ENCODE measurements around the gene UQCC3. TPM values are rescaled to one million over a fixed set of nuclear protein-coding genes. Genes with fewer than 3 reads are reported as not detected.
A peak's percentile ranks its signal among the peaks of the same experiment; 100 is the strongest.
"Not testable (repeated sequence)": the region's sequence is repeated elsewhere in the genome, so short reads cannot be mapped to it uniquely, and the experiment has no call there.

UQCC3 gene
- total RNA-seq, 2 donors from 2014 or later = 2.3 to 7.3 TPM

- peaks cover 9% of the 10 kb centered on the region for H3K36me3 ChIP-seq
- peaks cover 30 to 45% of the 10 kb centered on the region in 2 donors for H3K4me1 ChIP-seq (ENCODE audit: control insufficient read depth in 1 of 2, low read depth in 2 of 2)
- no peaks in the 10 kb centered on the region for H3K27me3 ChIP-seq (replicated peaks; ENCODE audit: insufficient read depth)
- ATAC-seq (ENCODE audit: insufficient number of reproducible peaks, low FRiP score, low read depth) (no peak), DNase-seq (ENCODE audit: low spot score) (no peak)
- TF ChIP-seq, protein P1, sequence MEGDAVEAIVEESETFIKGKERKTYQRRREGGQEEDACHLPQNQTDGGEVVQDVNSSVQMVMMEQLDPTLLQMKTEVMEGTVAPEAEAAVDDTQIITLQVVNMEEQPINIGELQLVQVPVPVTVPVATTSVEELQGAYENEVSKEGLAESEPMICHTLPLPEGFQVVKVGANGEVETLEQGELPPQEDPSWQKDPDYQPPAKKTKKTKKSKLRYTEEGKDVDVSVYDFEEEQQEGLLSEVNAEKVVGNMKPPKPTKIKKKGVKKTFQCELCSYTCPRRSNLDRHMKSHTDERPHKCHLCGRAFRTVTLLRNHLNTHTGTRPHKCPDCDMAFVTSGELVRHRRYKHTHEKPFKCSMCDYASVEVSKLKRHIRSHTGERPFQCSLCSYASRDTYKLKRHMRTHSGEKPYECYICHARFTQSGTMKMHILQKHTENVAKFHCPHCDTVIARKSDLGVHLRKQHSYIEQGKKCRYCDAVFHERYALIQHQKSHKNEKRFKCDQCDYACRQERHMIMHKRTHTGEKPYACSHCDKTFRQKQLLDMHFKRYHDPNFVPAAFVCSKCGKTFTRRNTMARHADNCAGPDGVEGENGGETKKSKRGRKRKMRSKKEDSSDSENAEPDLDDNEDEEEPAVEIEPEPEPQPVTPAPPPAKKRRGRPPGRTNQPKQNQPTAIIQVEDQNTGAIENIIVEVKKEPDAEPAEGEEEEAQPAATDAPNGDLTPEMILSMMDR (IDR thresholded peaks at IDR 0.05) = no peak
- H3K9me3 ChIP-seq = no peaks in the 10 kb centered on the region
- H3K27ac ChIP-seq = peak overlapping the region; percentile 86 to 90
- peak overlapping the region; percentile 72 for H3K4me3 ChIP-seq
These were observed 5.1 kb upstream of the UQCC3 start for GRCh38 chr11:62666259-62666926.

DNA sequence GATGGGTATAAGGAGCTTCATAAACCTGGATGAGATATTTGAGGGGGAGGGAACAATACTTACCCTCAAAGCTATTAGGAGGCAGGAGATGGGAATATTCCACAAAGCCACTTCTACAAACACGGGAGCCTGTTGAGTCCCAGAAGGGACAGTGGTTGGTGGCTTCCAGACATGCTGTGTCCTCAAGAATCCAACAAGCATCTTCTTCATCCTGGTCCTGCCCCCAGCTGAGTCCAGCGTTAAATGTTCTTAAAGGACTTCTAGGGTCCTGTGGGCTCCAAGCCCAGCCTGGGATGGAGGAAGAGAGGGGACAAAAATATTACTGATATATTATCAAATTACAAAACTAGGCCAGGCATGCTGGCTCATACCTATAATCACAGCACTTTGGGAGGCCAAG, 4.0 kb upstream of the UQCC3 start:
- TF ChIP-seq, protein P1 (IDR thresholded peaks at IDR 0.05) = no peak
- Histone ChIP-seq H3K4me3 (no peak overlapping the region), H3K27ac (no peak overlapping the region), H3K4me1 (ENCODE audit: control insufficient read depth in 1 of 2, low read depth in 2 of 2) (peaks cover 31 to 45% of the 10 kb centered on the region in 2 donors), H3K27me3 (replicated peaks; ENCODE audit: insufficient read depth) (no peaks in the 10 kb centered on the region), H3K9me3 (no peaks in the 10 kb centered on the region), H3K36me3 (peaks cover 6% of the 10 kb centered on the region)
- ATAC-seq (ENCODE audit: insufficient number of reproducible peaks, low FRiP score, low read depth) (no peak), DNase-seq (ENCODE audit: low spot score) (no peak)

GRCh38 chr11:62669420-62670161, 1.9 kb upstream of the UQCC3 start:
- no peak for ATAC-seq (ENCODE audit: insufficient number of reproducible peaks, low FRiP score, low read depth)

DNA sequence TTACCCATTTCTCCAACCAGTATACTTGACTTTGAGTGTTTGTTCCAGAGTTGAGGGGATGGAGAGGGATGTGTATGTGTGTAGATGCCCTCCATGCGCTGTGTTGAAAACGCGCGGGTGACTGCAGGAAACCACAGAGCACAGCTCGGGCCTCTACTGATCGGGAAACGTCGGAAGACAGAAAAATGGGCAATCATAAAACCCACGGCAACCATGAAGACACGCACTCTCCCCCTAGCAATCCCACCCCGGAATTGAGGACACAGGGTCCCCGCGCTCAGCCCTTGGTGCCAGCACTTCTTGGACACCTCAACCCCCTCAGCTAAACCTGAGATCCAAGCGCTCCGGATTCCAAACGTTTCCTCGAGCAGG, 251 bp upstream of the UQCC3 start:
- no peak for ATAC-seq (ENCODE audit: insufficient number of reproducible peaks, low FRiP score, low read depth)

More at GRCh38 chr11:62669420-62670161, 1.9 kb upstream of the UQCC3 start:
- no peaks in the 10 kb centered on the region for H3K9me3 ChIP-seq
- DNase-seq (ENCODE audit: low spot score) = no peak
- H3K36me3 ChIP-seq = peaks cover 6% of the 10 kb centered on the region
- H3K27ac ChIP-seq = no peak overlapping the region
- peaks cover 34 to 48% of the 10 kb centered on the region in 2 donors for H3K4me1 ChIP-seq (ENCODE audit: control insufficient read depth in 1 of 2, low read depth in 2 of 2)
- H3K4me3 ChIP-seq = no peak overlapping the region
- TF ChIP-seq, protein P1 (IDR thresholded peaks at IDR 0.05) = no peak
- H3K27me3 ChIP-seq (replicated peaks; ENCODE audit: insufficient read depth) = no peaks in the 10 kb centered on the region

GRCh38 chr11:62673196-62673525, 1.7 kb downstream of the UQCC3 start:
- ATAC-seq (ENCODE audit: insufficient number of reproducible peaks, low FRiP score, low read depth) (no peak), DNase-seq (ENCODE audit: low spot score) (no peak)
- H3K4me1 ChIP-seq (ENCODE audit: control insufficient read depth in 1 of 2, low read depth in 2 of 2) = peaks cover 20 to 38% of the 10 kb centered on the region in 2 donors
- no peak overlapping the region for H3K4me3 ChIP-seq
- no peaks in the 10 kb centered on the region for H3K27me3 ChIP-seq (replicated peaks; ENCODE audit: insufficient read depth)
- H3K27ac ChIP-seq = no peak overlapping the region
- H3K36me3 ChIP-seq = peaks cover 16% of the 10 kb centered on the region
- no peaks in the 10 kb centered on the region for H3K9me3 ChIP-seq
- TF ChIP-seq, protein P1 (IDR thresholded peaks at IDR 0.05) = no peak

More for the DNA sequence above, 251 bp upstream of the UQCC3 start:
- no peaks in the 10 kb centered on the region for H3K9me3 ChIP-seq
- H3K27ac ChIP-seq = peak overlapping the region; percentile 72 to 81
- H3K27me3 ChIP-seq (replicated peaks; ENCODE audit: insufficient read depth) = no peaks in the 10 kb centered on the region
- peaks cover 16% of the 10 kb centered on the region for H3K36me3 ChIP-seq
- TF ChIP-seq, protein P1 (IDR thresholded peaks at IDR 0.05) = no peak
- H3K4me1 ChIP-seq (ENCODE audit: control insufficient read depth in 1 of 2, low read depth in 2 of 2) = peaks cover 32 to 45% of the 10 kb centered on the region in 2 donors
- peak overlapping the region; percentile 87 for H3K4me3 ChIP-seq
- no peak for DNase-seq (ENCODE audit: low spot score)

- ATAC-seq (ENCODE audit: insufficient number of reproducible peaks, low FRiP score, low read depth); DNase-seq (ENCODE audit: low spot score); H3K9me3 ChIP-seq; H3K27ac ChIP-seq; H3K4me3 ChIP-seq; H3K27me3 ChIP-seq (replicated peaks; ENCODE audit: insufficient read depth): not testable (repeated sequence)
- Histone ChIP-seq H3K4me1 (ENCODE audit: control insufficient read depth in 1 of 2, low read depth in 2 of 2) (peaks cover 24 to 41% of the 10 kb centered on the region in 2 donors), H3K36me3 (peaks cover 16% of the 10 kb centered on the region)
These were observed 3.9 kb downstream of the UQCC3 start for GRCh38 chr11:62675415-62675814.
